WERI-Rb-1 (cell line): ENCODE data around the gene PXN.
"Not testable (repeated sequence)": the region's sequence is repeated elsewhere in the genome, so short reads cannot be mapped to it uniquely, and the experiment has no call there.

Experiments used
- DNase-seq: peaks from one replicate; pipeline ENCODE4 v3.0.0-alpha.2; 2020
- H3K27ac ChIP-seq: fragments of 250-450 bp; sonication (Bioruptor Pico); 2 replicates; pipeline ENCODE4 v1.5.1; 2020; ENCODE audit warnings: mild to moderate bottlenecking, moderate library complexity
- H3K27me3 ChIP-seq: fragments of 250-450 bp; sonication (Bioruptor Pico); 2 replicates; pipeline ENCODE4 v1.5.1; 2021; ENCODE audit warnings: mild to moderate bottlenecking, low read depth, moderate library complexity; ENCODE audit not compliant: insufficient read depth, severe bottlenecking
- H3K36me3 ChIP-seq: fragments of 250-450 bp; sonication (Bioruptor Pico); 2 replicates; pipeline ENCODE4 v1.5.1; 2020; ENCODE audit warnings: mild to moderate bottlenecking, moderate library complexity
- H3K4me3 ChIP-seq: 2 replicates; pipeline ENCODE4 v1.5.1; 2011; ENCODE audit warnings: low read depth, mild to moderate bottlenecking, control low read depth, low read length
- H3K9me3 ChIP-seq: fragments of 250-450 bp; sonication (Bioruptor Pico); 2 replicates; pipeline ENCODE4 v1.5.1; 2021; ENCODE audit warnings: mild to moderate bottlenecking, moderate library complexity; ENCODE audit not compliant: severe bottlenecking
- TF ChIP-seq, protein P1 (sequence below): IDR thresholded peaks from 2 replicates; pipeline ENCODE4 v1.5.1; 2011; ENCODE audit warnings: low read depth, mild to moderate bottlenecking, control low read depth, inconsistent platforms, low read length

PXN gene

DNA sequence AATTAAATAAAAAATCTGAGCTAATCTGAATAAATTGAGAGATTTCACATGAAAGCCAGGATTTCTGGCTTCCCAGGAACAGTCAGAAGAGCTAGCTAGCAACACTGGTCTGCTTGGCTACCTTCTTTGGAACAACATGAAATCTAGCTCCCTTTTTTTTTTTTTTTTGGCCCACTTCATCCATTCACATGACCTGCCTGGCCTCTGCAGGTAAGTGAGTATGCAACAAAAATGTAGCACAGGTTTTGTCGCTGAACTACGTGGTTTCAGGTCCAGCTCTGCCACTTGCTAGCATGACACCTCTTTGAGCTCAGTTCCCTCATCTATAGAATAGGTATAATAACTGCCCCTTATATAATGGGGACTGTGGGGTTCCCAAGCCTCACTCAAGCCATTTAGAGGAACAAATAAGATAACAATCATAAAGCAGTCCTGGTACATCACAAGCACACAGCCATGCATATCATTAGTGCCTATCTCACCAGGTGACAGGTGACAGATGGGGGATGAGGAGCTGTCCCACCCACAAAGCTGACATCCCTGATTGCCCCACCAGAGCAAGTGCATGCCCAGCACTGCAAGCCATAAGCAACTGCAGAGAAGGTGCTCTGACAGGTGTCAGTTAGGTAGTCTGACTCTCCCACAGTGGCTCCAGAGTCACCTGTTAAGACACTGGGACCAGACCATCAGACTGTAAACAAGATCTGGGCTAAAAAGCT is 25.6 kb downstream of the PXN start:
- DNase-seq: no peak
- H3K9me3 ChIP-seq: no peaks in the 10 kb centered on the region
- H3K36me3 ChIP-seq: no peaks in the 10 kb centered on the region
- TF ChIP-seq, protein P1, sequence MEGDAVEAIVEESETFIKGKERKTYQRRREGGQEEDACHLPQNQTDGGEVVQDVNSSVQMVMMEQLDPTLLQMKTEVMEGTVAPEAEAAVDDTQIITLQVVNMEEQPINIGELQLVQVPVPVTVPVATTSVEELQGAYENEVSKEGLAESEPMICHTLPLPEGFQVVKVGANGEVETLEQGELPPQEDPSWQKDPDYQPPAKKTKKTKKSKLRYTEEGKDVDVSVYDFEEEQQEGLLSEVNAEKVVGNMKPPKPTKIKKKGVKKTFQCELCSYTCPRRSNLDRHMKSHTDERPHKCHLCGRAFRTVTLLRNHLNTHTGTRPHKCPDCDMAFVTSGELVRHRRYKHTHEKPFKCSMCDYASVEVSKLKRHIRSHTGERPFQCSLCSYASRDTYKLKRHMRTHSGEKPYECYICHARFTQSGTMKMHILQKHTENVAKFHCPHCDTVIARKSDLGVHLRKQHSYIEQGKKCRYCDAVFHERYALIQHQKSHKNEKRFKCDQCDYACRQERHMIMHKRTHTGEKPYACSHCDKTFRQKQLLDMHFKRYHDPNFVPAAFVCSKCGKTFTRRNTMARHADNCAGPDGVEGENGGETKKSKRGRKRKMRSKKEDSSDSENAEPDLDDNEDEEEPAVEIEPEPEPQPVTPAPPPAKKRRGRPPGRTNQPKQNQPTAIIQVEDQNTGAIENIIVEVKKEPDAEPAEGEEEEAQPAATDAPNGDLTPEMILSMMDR: no peak
- no peaks in the 10 kb centered on the region for H3K27me3 ChIP-seq
- H3K4me3 ChIP-seq: no peak overlapping the region
- H3K27ac ChIP-seq: no peak overlapping the region

DNA sequence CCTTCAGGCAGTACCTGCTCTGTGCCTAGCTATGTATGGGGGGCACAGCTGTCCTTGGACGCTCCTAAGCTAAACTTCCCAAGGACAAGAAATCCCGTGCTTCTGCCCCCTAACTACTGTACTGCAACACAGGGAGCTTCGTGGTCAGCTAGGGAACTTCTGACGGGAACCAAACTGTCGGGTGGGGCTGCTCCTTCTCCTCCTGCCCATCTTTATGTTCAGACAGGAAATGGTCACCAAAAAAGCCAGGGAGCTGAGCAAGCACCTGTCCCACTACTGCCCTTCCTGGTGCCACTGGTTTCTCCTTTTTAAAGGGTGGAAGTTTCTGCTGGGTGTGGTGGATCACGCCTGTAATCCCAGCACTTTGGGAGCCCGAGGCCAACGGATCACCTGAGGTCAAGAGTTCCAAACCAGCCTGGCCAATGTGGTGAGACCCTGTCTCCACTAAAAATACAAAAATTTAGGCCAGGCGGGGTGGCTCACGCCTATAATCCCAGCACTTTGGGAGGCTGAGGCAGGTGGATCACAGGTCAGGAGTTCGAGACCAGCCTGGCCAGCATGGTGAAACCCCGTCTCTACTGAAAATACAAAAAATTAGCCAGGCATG is 26.6 kb downstream of the PXN start:
- TF ChIP-seq, protein P1: no peak
- DNase-seq: no peak
- Histone ChIP-seq H3K9me3 (no peaks in the 10 kb centered on the region), H3K36me3 (no peaks in the 10 kb centered on the region), H3K27ac (no peak overlapping the region), H3K27me3 (no peaks in the 10 kb centered on the region), H3K4me3 (no peak overlapping the region)

DNA sequence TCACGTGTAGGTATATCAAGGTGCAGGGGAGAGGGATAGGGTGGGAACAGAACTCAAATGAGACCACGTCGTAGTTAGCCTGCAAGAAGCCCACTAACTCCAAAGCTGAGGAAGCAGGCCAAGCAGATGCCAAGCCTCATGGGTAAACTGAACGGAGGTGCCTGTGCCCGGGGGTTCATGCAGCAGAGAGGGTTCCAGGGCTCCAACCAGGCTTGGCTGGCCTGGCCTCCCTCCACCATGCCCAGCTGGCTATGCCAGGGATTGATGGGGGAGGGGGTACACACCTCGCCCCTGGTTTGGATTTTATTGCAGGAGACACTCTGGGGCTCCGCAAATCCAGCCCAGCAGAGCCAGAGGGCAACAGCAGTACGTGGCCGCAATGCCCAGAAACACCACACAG is 27.3 kb downstream of the PXN start:
- H3K27ac ChIP-seq: no peak overlapping the region
- no peak overlapping the region for H3K4me3 ChIP-seq
- H3K9me3 ChIP-seq: no peaks in the 10 kb centered on the region
- no peaks in the 10 kb centered on the region for H3K36me3 ChIP-seq
- TF ChIP-seq, protein P1: no peak
- DNase-seq: no peak
- no peaks in the 10 kb centered on the region for H3K27me3 ChIP-seq

DNA sequence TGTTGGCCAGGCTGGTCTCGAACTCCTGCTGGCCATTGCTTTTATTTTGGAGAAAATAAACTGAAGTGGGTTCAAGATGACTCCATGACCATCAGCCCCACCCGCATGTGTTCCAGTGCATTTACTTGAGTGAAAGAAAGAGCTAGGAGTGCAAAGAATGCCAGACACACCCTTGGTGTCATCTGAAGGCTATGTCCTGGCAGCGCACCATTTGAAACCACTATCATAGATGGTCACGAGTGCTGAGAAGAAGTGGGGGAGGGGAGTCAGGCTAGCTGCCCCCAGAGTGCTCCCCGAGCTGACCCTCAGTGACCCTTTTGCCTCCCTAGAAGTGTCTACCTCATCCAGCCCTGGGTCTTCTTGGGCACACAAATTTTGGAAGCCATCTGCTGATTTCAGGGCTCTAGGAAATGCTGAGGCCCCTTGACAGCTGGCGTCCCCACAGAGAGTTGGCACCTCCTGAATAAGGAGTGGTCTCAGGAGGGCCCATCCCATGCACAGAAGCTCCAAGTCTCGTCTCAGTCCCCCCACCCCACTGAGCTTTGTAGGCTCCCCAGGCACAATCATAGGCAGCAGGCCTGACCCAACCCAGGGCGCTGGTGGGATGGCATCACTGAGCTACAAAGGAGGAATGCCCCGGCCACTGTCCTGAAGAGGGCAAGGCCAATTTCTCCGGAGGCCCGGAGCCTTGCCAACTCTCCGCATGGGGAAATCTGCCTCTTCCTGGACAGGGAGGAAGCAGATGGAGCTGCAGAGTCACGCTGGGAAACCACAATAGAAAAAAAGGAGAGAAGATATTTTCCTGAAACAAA is 28.0 kb downstream of the PXN start:
- Histone ChIP-seq H3K36me3 (no peaks in the 10 kb centered on the region), H3K4me3 (no peak overlapping the region), H3K27me3 (no peaks in the 10 kb centered on the region), H3K27ac (no peak overlapping the region), H3K9me3 (no peaks in the 10 kb centered on the region)
- TF ChIP-seq, protein P1: no peak
- DNase-seq: no peak

DNA sequence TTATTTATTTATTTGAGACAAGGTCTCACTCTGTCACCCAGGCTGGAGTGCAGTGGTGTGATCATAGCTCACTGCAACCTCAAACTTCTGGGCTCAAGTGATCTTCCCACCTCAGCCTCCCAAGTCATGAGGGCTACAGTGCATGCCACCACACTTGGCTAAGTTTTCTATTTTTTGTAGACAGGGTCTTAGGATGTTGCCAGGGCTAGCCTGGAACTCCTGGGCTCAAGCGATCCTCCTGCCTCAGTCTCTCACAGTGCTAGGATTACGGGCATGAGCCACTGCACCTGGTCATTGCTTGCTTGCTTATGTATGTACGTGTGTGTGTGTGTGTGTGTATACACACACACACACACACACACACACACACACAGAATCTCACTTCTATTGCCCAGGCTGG is 28.7 kb downstream of the PXN start:
- not testable (repeated sequence) for H3K4me3 ChIP-seq, H3K27me3 ChIP-seq, H3K36me3 ChIP-seq, H3K27ac ChIP-seq, DNase-seq, H3K9me3 ChIP-seq
